ENCODE data around the gene PLEKHM2.

PLEKHM2 gene

DNA sequence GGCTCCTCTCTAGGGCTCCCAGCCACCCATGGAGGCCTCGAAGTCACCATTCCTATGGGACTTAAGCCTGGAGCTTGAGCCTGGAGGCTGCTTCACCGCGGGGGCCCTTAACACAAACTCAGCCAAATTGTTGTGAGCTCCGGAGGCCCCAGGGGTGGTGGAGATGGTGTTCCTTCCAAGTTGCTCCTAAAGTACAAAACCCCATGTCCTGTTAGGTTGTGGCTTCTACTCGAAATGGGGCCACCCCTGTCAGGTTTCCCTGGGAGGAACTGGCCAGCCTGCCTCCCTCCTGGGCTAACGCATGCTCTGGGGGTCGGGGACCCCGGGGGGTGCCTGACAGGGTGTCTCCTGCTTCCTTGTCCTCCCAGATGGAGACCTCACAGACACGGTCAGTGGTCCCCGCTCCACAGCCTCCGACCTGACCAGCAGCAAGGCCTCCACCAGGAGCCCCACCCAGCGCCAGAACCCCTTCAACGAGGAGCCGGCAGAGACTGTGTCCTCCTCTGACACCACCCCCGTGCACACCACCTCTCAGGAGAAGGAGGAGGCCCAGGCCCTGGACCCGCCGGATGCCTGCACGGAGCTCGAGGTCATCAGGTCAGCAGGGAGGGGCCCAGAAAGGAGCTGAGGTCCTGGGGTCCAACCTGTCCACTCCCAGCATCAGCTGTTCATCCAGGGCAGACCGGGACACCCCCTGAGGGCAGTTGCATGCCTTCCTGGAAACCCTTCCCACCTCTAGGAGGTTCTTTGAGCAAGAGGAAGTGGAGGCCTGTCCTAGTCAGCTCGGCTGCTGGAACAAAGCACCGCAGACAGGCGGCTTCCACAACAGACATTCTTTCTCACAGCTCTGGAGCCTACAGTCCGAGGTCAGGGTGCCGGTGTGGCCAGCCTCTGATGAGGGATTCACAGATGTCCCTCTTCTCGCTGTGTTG is 41.1 kb downstream of the PLEKHM2 start:
- TF ChIP-seq, protein P1, sequence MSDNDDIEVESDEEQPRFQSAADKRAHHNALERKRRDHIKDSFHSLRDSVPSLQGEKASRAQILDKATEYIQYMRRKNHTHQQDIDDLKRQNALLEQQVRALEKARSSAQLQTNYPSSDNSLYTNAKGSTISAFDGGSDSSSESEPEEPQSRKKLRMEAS (IDR thresholded peaks at IDR 0.05), result no peak
- TF ChIP-seq ZBTB7A (IDR thresholded peaks at IDR 0.05; ENCODE audit: low read depth) (no peak), FOXM1 (IDR thresholded peaks at IDR 0.05; ENCODE audit: borderline replicate concordance, low read depth) (no peak), CREB1 (IDR thresholded peaks at IDR 0.05; ENCODE audit: low read depth) (no peak), CEBPB (IDR thresholded peaks at IDR 0.05) (no peak), TAF1 (IDR thresholded peaks at IDR 0.05; ENCODE audit: low read depth) (no peak), TEAD4 (IDR thresholded peaks at IDR 0.05) (no peak), NFIC (IDR thresholded peaks at IDR 0.05) (no peak), RAD21 (IDR thresholded peaks at IDR 0.05; ENCODE audit: low read depth) (no peak), TCF12 (IDR thresholded peaks at IDR 0.05; ENCODE audit: low read depth) (no peak), EP300 (IDR thresholded peaks at IDR 0.05; ENCODE audit: borderline replicate concordance) (no peak), YY1 (IDR thresholded peaks at IDR 0.05; ENCODE audit: low read depth) (no peak), EGR1 (IDR thresholded peaks at IDR 0.05) (no peak)
- TF ChIP-seq, protein P2, sequence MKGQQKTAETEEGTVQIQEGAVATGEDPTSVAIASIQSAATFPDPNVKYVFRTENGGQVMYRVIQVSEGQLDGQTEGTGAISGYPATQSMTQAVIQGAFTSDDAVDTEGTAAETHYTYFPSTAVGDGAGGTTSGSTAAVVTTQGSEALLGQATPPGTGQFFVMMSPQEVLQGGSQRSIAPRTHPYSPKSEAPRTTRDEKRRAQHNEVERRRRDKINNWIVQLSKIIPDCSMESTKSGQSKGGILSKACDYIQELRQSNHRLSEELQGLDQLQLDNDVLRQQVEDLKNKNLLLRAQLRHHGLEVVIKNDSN (IDR thresholded peaks at IDR 0.05), result no peak
- TF ChIP-seq, protein P3, sequence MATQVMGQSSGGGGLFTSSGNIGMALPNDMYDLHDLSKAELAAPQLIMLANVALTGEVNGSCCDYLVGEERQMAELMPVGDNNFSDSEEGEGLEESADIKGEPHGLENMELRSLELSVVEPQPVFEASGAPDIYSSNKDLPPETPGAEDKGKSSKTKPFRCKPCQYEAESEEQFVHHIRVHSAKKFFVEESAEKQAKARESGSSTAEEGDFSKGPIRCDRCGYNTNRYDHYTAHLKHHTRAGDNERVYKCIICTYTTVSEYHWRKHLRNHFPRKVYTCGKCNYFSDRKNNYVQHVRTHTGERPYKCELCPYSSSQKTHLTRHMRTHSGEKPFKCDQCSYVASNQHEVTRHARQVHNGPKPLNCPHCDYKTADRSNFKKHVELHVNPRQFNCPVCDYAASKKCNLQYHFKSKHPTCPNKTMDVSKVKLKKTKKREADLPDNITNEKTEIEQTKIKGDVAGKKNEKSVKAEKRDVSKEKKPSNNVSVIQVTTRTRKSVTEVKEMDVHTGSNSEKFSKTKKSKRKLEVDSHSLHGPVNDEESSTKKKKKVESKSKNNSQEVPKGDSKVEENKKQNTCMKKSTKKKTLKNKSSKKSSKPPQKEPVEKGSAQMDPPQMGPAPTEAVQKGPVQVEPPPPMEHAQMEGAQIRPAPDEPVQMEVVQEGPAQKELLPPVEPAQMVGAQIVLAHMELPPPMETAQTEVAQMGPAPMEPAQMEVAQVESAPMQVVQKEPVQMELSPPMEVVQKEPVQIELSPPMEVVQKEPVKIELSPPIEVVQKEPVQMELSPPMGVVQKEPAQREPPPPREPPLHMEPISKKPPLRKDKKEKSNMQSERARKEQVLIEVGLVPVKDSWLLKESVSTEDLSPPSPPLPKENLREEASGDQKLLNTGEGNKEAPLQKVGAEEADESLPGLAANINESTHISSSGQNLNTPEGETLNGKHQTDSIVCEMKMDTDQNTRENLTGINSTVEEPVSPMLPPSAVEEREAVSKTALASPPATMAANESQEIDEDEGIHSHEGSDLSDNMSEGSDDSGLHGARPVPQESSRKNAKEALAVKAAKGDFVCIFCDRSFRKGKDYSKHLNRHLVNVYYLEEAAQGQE (IDR thresholded peaks at IDR 0.05; ENCODE audit: low read depth), result no peak

DNA sequence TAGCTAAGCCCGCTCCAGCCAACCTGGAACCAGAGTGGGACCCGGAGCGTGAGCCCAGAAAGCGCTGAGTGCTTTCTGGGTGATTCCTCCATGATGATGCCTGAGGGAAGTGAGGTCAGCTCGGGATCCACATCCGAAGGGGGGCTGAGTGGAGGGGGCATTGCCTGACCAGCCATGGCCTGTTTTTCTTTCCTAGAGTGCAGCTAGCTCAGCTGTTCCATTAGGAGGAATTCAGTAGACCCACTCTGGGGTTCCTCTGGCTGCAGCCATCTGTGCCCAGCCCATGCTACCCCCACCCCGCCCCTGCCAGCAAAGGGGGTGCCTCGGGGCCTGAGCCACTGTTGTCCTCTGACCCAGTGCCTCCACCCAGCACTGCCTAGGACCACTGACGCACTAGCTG is 42.4 kb downstream of the PLEKHM2 start:
- TF ChIP-seq CREB1 (IDR thresholded peaks at IDR 0.05; ENCODE audit: low read depth) (no peak), TAF1 (IDR thresholded peaks at IDR 0.05; ENCODE audit: low read depth) (no peak)

DNA sequence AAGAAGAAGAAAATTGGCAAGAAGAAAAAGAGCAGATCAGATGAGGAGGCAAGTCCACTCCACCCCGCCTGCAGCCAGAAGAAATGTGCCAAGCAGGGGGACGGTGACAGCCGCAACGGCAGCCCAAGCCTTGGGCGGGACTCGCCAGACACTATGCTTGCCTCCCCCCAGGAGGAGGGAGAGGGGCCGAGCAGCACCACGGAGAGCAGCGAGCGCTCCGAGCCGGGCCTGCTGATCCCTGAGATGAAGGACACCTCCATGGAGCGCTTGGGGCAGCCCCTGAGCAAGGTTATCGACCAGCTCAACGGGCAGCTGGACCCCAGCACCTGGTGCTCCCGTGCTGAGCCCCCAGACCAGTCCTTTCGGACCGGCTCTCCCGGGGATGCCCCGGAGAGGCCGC is 42.9 kb downstream of the PLEKHM2 start:
- TF ChIP-seq, protein P2 (IDR thresholded peaks at IDR 0.05), result no peak
- TF ChIP-seq TEAD4 (IDR thresholded peaks at IDR 0.05) (no peak), RAD21 (IDR thresholded peaks at IDR 0.05; ENCODE audit: low read depth) (no peak)
- TF ChIP-seq, protein P3 (IDR thresholded peaks at IDR 0.05; ENCODE audit: low read depth), result peak; percentile 71

DNA sequence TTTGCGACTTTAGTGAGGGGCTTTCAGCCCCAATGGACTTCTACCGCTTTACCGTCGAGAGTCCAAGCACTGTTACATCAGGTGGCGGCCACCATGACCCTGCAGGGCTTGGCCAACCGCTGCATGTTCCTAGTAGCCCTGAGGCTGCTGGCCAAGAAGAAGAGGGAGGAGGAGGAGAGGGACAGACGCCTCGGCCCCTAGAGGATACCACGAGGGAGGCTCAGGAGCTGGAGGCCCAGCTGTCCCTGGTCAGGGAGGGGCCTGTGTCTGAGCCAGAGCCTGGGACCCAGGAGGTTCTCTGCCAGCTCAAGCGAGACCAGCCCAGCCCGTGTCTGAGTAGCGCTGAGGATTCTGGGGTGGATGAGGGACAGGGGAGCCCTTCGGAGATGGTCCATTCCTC is 43.3 kb downstream of the PLEKHM2 start:
- TF ChIP-seq CEBPB (IDR thresholded peaks at IDR 0.05), result no peak
- no peak for TF ChIP-seq TCF12 (IDR thresholded peaks at IDR 0.05; ENCODE audit: low read depth)
- TF ChIP-seq CREB1 (IDR thresholded peaks at IDR 0.05; ENCODE audit: low read depth), result no peak
- no peak for TF ChIP-seq EP300 (IDR thresholded peaks at IDR 0.05; ENCODE audit: borderline replicate concordance)
- TF ChIP-seq TEAD4 (IDR thresholded peaks at IDR 0.05), result no peak
- TF ChIP-seq RAD21 (IDR thresholded peaks at IDR 0.05; ENCODE audit: low read depth), result no peak
- TF ChIP-seq, protein P3 (IDR thresholded peaks at IDR 0.05; ENCODE audit: low read depth), result no peak
- TF ChIP-seq TAF1 (IDR thresholded peaks at IDR 0.05; ENCODE audit: low read depth), result no peak
- no peak for TF ChIP-seq NFIC (IDR thresholded peaks at IDR 0.05)
- TF ChIP-seq, protein P2 (IDR thresholded peaks at IDR 0.05), result no peak
- TF ChIP-seq EGR1 (IDR thresholded peaks at IDR 0.05), result no peak
- TF ChIP-seq ZBTB7A (IDR thresholded peaks at IDR 0.05; ENCODE audit: low read depth), result no peak
- no peak for TF ChIP-seq FOXM1 (IDR thresholded peaks at IDR 0.05; ENCODE audit: borderline replicate concordance, low read depth)
- no peak for TF ChIP-seq YY1 (IDR thresholded peaks at IDR 0.05; ENCODE audit: low read depth)
- TF ChIP-seq, protein P1 (IDR thresholded peaks at IDR 0.05), result no peak
